ENCODE measurements around the gene DNAJC4. TPM values are rescaled to one million over a fixed set of nuclear protein-coding genes. Genes with fewer than 3 reads are reported as not detected.

DNAJC4 gene
- total and polyA plus RNA-seq, 11 donors: 31.2 to 123 (median 47.2) TPM

GRCh38 chr11:64246871-64247728 is 16.8 kb downstream of the DNAJC4 start, which contains the start of gene PPP1R14B:
PPP1R14B (minus strand) TSS chr11:64246943; CDS start chr11:64246673, 270 bp downstream.
- peaks cover 5 to 65% (median 37%) of the 10 kb centered on the region in 12 donors for H3K4me1 ChIP-seq
- WGBS, 4 donors: 0 to 1% (median 1%) methylated on average over 23 to 74 of the region's 74 CpGs
- H3K27me3 ChIP-seq: no peaks in the 10 kb centered on the region
- peaks cover 0 to 15% (median 8%) of the 10 kb centered on the region in 9 donors for H3K36me3 ChIP-seq
- peak within 1 kb of the TSS; percentile 56 to 90 (median 72) for H3K4me3 ChIP-seq
- peak within 1 kb of the TSS; percentile 49 to 96 (median 92) for H3K27ac ChIP-seq
- intact Hi-C loops (cut with DNase I): loop anchor here in 2 of 10 donors (2.0 kb wide), 2 partner anchors 22 to 58 kb away; partner anchors contain the start of gene ESRRA (in 2 of the 2)
- DNase-seq (peak; percentile 90 to 94 (median 93)), ATAC-seq (peak; percentile 58 to 74 (median 68))
- no peaks in the 10 kb centered on the region for H3K9me3 ChIP-seq
- TF ChIP-seq POLR2A (IDR thresholded peaks at IDR 0.05) (peak in 1 of 2 donors; percentile 50), CTCF (IDR thresholded peaks at IDR 0.05) (peak in 7 of 12 donors; percentile 8 to 31 (median 18))

GRCh38 chr11:64247729-64248531 is 17.6 kb downstream of the DNAJC4 start:
- DNase-seq: no peak

GRCh38 chr11:64248578-64248977 is 18.2 kb downstream of the DNAJC4 start:
- Histone ChIP-seq H3K4me1 (peaks cover 5 to 66% (median 40%) of the 10 kb centered on the region in 12 donors), H3K27ac (no peak overlapping the region), H3K36me3 (peaks cover 0 to 8% (median 5%) of the 10 kb centered on the region in 9 donors), H3K9me3 (no peaks in the 10 kb centered on the region), H3K27me3 (no peaks in the 10 kb centered on the region), H3K4me3 (no peak overlapping the region)
- DNase-seq (no peak), ATAC-seq (no peak)
- intact Hi-C loops (cut with DNase I): no loop called here
- TF ChIP-seq POLR2A (IDR thresholded peaks at IDR 0.05) (no peak), CTCF (IDR thresholded peaks at IDR 0.05) (no peak)
- WGBS, 4 donors: 76 to 96% (median 81%) methylated on average over 7 of the region's 7 CpGs

More at GRCh38 chr11:64247729-64248531, 17.6 kb downstream of the DNAJC4 start:
- no peaks in the 10 kb centered on the region for H3K9me3 ChIP-seq
- H3K4me3 ChIP-seq: peak overlapping the region; percentile 49 to 90 (median 72)
- 35 to 42% (median 36%) methylated on average over 31 of the region's 31 CpGs for WGBS, 4 donors
- peak overlapping the region; percentile 37 to 96 (median 92) for H3K27ac ChIP-seq
- intact Hi-C loops (cut with DNase I): loop anchor here in 2 of 10 donors (2.0 kb wide), 2 partner anchors 21 to 57 kb away; partner anchors contain the start of gene ESRRA (in 2 of the 2)
- peaks cover 0 to 15% (median 8%) of the 10 kb centered on the region in 9 donors for H3K36me3 ChIP-seq
- peak in 2 of 4 donors; percentile 0 to 1 for ATAC-seq
- H3K27me3 ChIP-seq: no peaks in the 10 kb centered on the region
- H3K4me1 ChIP-seq: peaks cover 5 to 65% (median 37%) of the 10 kb centered on the region in 12 donors
- TF ChIP-seq POLR2A (IDR thresholded peaks at IDR 0.05) (no peak), CTCF (IDR thresholded peaks at IDR 0.05) (no peak)

Measured in heart left ventricle (tissue), 16 donors.